Fibroblast of peridontal ligament (primary cell): ENCODE results near the gene MAP3K10.
"Not testable (repeated sequence)": the region's sequence is repeated elsewhere in the genome, so short reads cannot be mapped to it uniquely, and the experiment has no call there.

ENCODE experiments used
- DNase-seq: peaks from one replicate; pipeline ENCODE4 v3.0.0-alpha.2; 2010; ENCODE audit errors: extremely low read depth

Gene MAP3K10

DNA sequence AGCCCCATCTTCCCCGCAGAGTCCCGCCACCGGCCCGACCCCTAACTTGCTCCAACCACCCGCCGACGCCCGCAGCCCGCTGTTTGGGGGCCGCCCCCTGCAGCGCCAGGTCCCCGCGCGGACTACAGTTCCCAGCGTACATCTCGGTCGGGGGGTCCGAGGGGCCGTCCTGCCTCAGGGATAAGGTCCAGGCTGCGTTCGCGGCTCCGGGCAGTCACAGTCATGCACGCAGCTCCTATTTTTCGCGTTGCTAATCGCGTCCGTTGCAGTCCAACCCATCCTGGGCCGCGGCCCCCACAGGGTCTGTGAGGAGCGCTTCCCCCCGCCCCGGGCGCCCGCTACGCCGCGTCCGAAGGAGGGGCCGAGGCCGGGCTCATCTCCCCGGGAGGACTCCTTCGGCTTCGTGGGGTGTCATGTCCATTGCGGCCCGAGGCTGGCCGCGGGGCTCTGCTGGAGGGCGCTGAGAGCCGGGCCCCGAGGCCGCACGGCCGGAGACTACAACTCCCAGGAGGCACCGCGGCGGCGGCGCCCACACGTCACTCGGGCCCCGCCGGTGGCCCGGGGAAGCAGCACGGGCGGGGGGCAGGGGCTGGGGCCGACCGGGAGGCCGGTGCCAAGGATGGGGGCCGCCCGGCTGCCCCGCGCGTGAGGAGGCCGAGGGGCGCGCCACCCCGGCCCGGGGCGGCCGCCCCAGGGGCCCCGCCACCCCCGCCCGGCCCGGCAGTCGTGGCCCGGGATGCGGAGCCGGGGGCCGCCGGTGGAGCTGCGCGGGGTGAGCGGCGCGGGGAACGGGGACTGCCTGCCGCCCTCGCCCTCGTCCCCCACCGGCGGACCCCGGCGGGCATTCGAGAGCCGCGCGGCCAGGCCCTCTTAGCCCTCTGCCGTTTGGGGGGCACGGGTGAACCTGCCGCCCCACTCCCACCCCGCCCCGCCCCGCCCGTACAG is at the start of gene MAP3K10:
Gene MAP3K10 (plus strand): TSS at position 536 of the 945 bp plus-strand sequence. CDS start 606 bp downstream, outside the sequence.
- DNase-seq = peak; percentile 50

DNA sequence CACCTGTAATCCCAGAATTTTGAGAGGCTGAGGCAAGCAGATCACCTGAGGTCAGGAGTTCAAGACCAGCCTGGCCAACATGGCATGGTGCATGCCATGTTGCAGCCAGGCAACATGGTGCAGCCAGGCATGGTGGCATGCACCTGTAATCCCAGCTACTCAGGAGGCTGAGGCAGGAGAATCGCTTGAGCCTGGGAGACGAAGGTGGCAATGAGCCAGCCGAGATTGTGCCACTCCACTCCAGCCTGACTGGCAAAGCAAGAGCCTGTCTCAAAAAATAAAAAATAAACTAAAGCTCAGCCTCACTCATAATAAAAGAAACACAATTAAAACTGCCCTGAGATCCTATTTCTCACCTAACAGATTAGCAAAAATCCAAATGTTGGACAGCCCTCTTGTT is 49.7 kb upstream of the MAP3K10 start:
- no peak for DNase-seq

DNA sequence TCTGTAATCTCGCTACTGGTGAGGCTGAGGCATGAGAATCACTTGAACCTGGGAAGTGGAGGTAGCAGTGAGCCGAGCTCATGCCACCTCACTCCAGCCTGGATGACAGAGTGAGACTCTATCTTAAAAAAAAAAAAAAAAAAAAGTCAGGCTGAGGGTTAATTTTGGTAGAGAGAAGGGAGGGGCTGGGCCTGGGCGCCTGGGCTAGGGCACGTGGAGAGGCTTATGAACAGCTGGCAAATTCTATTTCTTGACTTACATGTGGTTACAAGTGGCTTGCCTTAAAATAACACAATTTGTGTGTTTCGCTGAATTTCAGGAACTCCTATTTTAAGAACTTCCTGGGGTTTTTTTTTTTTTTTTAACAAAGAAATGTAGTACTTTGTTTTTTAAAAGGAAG is 47.6 kb upstream of the MAP3K10 start:
- peak; percentile 53 for DNase-seq

DNA sequence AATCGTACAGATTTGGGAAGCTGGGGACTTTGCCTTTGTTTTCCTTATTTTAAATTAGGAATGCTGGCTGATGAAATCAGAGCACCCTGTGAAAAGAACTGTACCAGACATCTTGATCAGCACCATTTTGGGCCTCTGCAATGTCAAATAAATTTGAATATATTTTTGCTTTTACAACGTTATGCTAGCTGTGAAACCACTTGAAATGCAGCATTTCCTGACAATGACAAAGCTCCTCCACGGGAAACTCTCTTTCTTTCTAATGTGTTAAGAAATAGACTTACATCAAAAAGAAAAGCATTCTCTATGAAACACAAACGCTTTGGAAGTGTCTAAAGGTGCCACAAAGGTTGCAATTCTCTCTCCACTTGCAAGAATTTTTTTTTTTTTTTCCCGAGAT is 47.1 kb upstream of the MAP3K10 start:
- peak; percentile 14 for DNase-seq

DNA sequence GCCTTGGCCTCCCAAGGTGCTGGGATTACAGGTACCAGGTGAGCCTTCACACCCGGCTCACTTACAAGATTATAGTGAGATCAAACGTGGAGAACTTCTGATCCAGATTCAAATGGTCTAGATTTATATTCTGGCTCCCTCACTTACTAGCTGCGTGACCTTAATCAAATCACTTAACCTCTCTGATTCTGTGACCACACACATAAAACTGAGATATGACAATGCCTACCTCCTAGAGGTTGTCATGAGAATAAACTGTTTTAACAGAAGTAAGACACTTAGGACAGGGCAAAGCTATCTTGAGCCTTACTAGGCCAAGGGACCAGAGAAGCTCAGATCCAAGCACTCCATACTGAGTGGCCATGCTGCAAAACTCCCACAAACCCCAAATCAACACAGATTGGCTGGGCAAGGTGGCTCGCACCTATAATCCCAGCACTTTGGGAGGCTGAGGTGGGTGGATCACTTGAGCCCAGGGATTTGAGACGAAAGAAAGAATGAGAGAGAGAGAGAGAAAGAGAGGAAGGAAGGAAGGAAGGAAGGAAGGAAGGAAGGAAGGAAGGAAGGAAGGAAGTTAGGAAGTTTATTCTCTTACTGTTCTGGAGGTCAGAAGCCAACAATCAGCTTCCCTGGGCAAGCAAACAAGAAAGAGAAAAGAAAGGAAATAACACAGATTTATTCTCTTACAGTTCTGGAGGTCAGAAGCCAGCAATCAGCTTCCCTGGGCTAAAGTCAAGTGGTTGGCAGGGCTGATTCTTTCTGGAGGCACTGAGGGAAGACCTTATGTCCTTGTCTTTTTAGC is 46.1 kb upstream of the MAP3K10 start:
- DNase-seq = no peak

DNA sequence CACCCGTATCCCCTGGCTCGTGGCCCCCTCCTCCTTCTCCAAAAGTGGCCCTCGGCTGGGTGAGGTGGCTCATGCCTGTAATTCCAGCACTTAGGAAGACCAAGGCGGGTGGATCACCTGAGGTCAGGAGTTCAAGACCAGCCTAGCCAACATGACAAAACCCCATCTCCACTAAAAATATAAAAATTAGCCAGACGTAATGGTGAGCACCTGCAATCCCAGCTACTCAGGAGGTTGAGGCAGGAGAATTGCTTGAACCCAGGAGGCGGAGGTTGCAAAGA is 45.5 kb upstream of the MAP3K10 start:
- not testable (repeated sequence) for DNase-seq

DNA sequence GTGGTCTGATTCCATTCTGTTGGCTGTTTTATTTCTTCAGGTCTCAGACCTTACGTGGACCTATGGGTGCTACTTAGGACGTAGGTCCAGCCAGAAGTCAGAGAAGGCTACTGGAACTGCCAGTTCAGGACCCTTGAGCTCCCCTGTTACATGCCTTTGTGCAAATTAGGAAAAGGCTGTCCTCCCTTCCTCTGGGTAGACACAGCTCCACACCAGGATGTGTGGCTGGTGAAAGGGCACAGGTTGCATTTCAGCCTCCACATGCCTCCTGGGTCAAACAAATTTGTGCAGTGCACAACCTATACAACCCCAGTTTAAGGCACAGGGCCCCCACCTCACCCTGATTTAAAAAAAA is 43.9 kb upstream of the MAP3K10 start:
- no peak for DNase-seq

DNA sequence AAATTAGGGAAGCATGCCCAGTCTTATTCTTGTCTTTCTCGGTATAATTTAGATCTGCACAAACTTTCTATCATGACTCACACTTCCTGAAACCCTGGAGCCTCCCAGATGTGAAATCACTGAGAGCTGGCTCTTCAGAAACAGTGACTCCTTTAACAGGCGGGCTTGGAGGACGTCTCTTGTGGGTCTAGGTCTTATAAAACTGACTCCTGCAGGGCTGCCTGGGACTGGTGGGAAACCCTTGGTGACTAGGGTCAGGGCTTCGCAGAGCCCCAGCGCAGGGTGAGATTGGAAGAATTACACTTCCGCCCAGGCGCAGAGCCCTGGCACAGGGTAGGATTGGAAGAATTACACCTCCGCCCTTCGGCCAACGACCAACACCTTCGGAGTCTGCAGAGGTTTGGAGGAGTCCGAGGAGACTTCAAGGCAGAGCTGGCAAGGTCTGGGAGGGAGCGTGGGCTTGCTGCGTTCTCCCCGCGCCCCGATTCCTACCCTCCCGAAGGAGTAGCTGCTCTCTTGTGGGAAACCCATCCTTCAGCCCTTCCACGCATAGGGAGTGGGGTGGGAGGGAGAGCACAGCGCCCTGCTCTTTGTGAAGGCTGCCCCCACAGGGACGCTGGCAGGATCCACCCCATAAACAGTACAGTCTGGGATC is 43.4 kb upstream of the MAP3K10 start:
- peak; percentile 78 for DNase-seq

DNA sequence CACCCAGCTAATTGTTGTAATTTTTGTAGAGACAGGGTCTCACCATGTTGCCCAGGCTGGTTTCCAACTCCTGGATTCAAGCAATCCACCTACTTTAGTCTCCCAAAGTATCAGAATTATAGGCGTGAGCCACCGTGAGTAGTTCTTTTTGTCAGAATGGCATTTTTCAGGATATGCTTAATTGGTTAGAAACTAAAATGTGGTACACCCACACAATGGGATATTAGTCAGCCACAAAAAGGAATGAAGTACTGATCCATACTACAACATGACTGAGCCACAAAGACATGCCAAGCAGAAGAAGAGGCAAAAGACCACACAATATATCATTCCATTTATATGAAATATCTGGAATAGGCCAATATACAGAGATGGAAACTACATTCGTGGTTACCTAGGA is 41.7 kb upstream of the MAP3K10 start:
- DNase-seq = no peak

DNA sequence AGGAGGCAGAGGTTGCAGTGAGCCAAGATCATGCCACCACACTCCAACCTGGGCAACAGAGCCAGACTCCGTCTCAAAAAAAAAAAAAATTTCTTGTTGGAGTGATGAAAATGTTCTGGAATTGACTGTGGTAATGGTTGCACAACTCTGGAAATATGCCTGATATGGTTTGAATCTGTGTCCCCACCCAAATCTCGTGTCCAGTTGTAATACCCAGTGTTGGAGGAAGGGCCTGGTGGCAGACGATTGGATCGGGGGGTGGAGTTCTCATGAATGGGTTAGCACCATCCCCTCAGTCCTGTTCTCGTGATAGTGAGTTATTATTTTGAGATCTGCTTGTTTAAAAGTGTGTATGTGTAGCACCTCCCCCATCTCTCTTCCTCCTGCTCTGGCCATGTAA is 41.1 kb upstream of the MAP3K10 start:
- peak; percentile 74 for DNase-seq

DNA sequence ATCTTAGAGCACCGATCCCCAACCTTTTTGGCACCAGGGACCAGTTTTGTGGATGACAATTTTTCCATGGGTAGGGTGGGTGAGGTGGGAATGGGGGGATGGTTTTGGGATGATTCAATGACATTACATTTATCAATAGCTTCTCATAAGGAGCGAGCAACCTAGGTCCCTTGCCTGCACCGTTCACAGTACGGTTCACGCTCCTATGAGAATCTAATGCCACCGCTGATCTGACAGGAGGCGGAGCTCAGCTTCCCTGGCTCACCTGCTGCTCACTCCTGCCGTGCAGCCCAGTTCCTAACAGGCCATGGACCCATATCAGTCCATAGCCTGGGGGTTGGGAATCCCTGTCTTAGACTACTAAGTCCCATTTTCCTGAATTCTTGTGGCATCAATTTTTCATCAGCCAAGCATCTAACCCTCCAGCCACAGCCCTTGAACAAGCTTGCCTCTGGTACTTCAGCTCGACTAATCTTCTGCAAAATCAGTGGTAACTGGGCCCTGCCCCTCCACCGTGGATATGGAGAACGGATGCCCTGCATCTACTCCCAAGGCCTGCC is 37.0 kb upstream of the MAP3K10 start:
- no peak for DNase-seq

DNA sequence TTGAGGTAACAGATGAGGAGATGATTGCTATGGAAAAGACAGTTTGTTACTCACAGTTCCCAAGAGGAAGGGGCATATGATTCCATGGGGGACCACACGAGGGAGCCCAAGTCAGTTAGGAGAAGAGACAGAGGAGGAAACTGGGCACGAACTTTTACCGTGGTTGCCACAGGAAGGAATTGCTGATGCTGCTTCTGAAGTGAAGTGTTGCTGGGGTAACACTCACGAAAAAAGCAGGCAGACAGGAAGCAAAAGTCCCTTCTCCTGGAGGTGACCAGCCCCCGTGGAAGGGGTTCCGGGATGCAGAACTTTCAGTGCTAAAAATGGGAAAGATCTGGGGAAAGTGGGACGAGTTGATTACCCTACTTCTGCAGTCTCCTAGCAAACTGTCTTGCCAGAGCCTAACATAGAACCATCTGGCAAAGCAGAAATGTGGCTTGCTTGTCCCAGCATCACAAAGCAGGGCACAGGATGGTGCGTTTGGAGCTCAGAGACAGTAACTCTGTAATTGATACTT is 35.4 kb upstream of the MAP3K10 start:
- DNase-seq = peak; percentile 24

DNA sequence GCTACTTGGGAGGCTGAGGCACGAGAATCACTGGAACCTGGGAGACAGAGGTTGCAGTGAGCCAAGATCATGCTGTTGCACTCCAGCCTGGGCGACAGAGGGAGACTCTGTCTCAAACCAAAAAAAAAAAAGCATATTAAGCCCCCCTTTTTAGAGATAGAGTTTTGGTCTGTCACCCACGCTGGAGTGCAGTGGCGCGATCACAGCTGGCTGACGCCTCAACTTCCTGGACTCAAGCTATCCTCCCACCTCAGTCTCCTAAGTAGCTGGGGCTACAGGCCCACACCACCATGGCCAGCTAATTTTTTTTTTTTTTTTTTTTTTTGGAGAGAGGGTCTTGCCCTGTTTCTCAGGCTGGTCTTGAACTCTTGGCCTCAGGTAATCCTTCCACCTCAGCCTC is 34.2 kb upstream of the MAP3K10 start:
- no peak for DNase-seq

DNA sequence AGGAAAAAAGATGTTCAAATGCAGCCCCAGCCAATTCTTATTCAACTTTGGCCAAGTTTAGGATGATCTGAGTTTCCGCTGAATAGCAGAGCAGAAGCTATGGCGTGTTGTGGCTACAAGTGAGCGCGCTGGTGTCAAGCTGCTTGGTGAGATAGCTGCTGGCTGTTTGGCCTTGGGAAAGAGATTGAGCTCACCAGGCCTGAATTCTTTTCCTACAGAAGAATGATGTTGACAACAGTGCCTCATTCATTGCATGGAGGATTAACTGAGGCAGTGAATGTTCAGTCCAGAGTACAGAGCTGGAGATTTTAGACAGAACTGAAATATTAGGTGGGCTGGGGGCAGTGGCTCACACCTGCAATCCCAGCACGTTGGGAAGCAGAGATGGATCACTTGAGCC is 31.5 kb upstream of the MAP3K10 start:
- no peak for DNase-seq

DNA sequence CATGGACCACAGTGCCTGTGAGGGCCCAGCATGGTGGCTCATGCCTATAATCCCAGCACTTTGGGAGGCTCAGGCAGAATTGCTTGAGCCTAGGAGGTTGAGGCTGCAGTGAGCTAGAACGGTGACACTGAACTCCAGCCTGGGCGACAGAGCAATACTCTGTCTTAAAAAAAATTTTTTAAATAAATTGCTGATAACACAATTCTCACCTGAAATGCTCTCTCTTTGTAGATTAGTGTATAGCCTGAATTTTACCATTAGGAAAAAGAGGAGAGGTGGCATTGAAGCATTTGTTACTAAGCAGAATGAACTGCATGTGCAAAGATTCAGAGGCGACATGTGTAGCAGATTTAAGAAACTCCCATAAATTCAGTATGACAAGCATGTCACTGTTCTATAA is 29.1 kb upstream of the MAP3K10 start:
- no peak for DNase-seq

DNA sequence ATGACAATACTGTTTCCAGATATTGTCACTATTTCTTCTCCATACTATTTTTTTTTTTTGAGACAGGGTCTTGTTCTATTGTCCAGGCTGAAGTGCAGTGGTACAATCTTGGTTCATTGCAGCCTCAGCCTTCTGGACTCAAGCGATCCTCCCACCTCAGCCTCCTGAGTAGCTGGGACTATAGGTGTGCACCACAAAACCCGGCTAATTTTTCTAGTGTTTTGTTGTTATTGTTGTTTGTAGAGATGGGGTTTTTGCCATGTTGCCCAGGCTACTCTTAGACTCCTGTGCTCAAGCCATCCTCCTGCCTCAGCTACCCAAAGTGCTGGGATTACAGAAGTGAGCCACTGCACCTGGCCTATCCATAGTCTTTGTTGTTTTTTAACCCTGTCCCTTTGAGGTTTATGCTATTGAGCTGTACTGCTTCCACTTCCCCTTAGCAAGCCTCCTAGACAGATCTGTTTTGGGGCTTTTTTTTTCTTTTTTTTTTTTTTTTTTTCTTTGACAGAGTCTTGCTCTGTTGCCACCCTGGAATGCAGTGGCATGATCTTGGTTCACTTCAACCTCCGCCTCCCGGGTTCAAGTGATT is 27.6 kb upstream of the MAP3K10 start:
- no peak for DNase-seq

DNA sequence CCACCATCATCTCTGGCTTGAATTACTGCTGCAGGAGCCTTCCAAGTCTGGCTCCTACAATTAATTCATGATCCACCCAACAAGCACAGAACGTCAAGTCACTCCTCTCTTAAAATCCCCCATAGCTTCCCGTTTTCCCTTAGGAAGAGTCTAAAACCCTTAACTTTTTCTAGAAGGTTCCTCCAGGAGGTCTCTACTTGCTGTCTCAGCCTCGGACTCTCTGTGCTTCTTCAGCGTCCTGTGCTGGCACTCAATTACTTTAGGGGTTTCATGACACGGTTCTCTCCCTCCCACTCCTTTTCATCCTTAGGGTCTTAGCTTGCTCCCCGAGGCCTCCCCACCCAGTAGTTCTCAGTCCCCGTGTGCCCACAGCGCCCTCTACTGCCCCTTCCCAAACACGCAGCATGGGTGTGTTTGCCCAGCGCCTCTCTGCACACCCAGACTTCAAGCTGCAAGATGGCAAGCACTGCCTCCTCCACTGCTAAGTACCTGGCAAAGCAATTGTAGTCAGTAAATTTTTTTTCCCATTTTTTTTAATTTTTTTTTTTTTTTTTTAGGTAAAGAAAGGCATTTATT is 25.8 kb upstream of the MAP3K10 start:
- peak; percentile 30 for DNase-seq

DNA sequence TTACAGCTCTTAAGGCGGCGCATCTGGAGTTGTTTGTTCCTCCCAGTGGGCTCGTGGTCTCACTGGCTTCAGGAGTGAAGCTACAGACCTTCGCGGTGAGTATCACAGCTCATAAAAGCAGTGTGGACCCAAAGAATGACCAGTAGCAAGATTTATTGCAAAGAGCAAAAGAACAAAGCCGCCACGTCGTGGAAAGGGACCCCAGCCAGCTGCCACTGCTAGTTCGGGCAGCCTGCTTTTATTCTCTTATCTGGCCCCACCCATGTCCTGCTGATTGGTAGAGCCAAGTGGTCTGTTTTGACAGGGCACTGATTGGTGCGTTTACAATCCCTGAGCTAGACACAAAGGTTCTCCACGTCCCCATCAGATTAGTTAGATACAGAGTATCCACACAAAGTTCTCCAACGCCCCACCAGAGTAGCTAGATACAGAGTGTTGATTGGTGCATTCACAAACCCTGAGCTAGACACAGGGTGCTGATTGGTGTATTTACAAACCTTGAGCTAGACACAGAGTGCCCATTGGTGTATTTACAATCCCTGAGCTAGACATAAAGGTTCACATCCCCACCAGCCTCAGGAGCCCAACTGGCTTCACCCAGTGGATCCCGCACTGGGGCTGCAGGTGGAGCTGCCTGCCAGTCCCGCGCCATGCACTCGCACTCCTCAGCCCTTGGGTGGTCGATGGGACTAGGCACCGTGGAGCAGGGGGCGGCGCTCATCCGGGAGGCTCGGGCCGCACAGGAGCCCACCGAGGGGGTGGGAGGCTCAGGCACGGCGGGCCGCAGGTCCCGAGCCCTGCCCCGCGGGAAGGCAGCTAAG is 21.5 kb upstream of the MAP3K10 start:
- DNase-seq = not testable (repeated sequence)

DNA sequence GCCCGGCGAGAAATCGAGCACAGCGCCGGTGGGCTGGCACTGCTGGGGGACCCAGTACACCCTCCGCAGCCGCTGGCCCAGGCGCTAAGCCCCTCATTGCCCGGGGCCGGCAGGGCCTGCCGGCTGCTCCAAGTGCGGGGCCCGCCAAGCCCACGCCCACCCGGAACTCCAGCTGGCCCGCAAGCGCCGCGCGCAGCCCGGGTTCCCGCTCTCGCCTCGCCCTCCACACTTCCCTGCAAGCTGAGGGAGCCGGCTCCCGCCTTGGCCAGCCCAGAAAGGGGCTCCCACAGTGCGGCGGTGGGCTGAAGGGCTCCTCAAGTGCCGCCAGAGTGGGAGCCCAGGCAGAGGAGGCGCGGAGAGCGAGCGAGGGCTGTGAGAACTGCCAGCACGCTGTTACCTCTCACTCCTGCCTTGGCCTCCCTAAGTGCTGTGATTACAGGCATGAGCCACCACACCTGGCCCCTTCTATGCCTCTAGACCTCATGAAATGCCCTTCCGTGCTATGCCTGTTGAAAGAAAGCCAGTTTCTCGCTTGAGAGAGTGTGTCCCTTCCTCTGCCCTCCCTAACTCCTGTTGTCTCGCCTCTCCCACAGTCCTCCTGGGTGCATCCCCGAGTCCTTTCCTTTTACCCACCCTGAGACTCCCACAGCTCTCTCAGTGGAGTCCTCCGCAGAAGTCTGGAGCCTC is 20.8 kb upstream of the MAP3K10 start:
- DNase-seq = not testable (repeated sequence)

DNA sequence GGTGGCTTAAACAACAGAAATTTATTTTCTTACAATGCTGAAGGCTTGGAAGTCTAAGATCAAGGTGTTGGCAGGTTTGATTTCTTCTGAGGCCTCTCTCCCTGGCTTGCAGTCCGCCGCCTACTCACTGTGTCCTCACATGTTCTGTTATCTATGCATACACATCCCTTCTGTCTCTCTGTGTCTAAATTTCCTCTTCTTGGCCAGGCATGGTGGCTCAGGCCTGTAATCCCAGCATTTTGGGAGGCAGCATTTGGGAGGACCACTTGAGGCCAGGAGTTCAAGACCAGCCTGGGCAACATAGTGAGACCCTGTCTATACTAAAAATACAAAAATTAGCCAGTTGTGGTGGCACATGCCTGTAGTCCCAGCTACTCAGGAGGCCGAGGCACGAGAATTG is 19.9 kb upstream of the MAP3K10 start:
- DNase-seq = not testable (repeated sequence)
